ENCODE data around the gene ZFP57. TPM values are rescaled to one million over a fixed set of nuclear protein-coding genes. Genes with fewer than 3 reads are reported as not detected.

The ZFP57 gene
- total and polyA plus RNA-seq, 10 of the 15 experiments (the other 5 are each of a cell fraction or from before 2014, with no cell fraction given), result not detected

DNA sequence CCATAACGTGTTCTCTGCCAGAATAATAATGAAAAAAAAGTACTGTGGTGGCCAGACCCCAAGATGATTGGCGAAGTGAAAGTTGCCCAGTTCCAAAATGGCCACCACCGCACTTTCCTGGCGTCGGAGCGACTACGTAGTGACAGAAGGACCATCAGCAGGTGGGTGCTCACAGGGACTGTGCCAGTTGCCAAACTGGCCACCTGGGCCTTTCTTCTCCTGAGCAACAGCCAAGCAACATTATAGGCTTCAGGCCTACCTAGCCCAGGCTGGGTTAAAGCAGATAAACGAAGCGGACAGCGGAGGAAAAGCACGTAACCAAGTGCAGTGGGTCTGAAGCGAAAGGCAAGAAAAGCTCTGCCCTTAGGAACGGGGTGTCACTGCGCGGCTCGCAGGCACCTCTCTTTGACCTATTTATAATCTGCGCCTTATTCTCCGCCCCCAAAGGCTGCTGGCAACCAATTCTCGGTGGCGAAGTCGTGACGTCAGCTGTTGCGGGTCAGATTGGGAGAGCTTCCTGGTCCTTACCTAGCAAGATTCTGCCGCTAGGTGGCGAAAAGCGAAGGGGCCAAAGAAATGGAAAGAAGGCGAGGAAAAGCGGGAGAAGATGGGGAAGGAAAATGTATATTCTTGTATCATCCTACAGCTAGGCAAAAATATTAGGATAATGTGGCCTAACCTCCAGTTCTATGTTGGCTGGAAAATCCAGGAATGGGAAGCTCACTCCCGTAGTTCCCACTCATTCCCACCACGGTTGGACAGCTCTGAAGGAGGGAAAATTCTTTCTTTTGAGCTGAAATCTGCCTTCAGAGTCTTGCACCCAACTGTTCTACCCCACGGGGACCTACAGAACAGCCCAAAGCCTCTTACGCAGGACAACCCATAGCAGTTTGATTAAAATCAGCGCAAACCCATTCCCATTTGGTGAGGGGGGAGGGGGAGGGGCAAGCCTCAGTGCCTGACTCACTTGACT is 31.0 kb downstream of the ZFP57 start (continued):
- TF ChIP-seq, protein P1, sequence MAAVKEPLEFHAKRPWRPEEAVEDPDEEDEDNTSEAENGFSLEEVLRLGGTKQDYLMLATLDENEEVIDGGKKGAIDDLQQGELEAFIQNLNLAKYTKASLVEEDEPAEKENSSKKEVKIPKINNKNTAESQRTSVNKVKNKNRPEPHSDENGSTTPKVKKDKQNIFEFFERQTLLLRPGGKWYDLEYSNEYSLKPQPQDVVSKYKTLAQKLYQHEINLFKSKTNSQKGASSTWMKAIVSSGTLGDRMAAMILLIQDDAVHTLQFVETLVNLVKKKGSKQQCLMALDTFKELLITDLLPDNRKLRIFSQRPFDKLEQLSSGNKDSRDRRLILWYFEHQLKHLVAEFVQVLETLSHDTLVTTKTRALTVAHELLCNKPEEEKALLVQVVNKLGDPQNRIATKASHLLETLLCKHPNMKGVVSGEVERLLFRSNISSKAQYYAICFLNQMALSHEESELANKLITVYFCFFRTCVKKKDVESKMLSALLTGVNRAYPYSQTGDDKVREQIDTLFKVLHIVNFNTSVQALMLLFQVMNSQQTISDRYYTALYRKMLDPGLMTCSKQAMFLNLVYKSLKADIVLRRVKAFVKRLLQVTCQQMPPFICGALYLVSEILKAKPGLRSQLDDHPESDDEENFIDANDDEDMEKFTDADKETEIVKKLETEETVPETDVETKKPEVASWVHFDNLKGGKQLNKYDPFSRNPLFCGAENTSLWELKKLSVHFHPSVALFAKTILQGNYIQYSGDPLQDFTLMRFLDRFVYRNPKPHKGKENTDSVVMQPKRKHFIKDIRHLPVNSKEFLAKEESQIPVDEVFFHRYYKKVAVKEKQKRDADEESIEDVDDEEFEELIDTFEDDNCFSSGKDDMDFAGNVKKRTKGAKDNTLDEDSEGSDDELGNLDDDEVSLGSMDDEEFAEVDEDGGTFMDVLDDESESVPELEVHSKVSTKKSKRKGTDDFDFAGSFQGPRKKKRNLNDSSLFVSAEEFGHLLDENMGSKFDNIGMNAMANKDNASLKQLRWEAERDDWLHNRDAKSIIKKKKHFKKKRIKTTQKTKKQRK (IDR thresholded peaks at IDR 0.05; ENCODE audit: low read depth, low read length), result no peak
- TF ChIP-seq ZNF207 (IDR thresholded peaks at IDR 0.05; ENCODE audit: borderline replicate concordance) (peak; percentile 76; the same call in 1 of the 2 replicates), NR2F1 (conservative IDR thresholded peaks at IDR 0.05) (0 out of 2 replicates have a peak, but pooled peaks have one; percentile 34), ZSCAN29 (IDR thresholded peaks at IDR 0.05) (no peak), IKZF1 (conservative IDR thresholded peaks at IDR 0.05) (peak; percentile 97), CHD2 (IDR thresholded peaks at IDR 0.05; ENCODE audit: borderline replicate concordance, low read depth, low read length) (peak; percentile 67; the same call in 1 of the 2 replicates), EP300 (IDR thresholded peaks at IDR 0.05; ENCODE audit: borderline replicate concordance in 1 of 2, control insufficient read depth in 1 of 2, low read depth in 2 of 2, low read length in 2 of 2) (peak in 1 of 2 experiments; percentile 17; a peak in 1 of 4 replicates), RFX5 (IDR thresholded peaks at IDR 0.05; ENCODE audit: low read depth, low read length) (peak; percentile 100), BRCA1 (IDR thresholded peaks at IDR 0.05; ENCODE audit: low read depth, low read length) (no peak), SP1 (IDR thresholded peaks at IDR 0.05; ENCODE audit: low read depth, low read length) (peak; percentile 42), NBN (IDR thresholded peaks at IDR 0.05) (peak; percentile 99), ZNF274 (IDR thresholded peaks at IDR 0.05; ENCODE audit: insufficient read depth, insufficient read length) (no peak), ELK1 (IDR thresholded peaks at IDR 0.05; ENCODE audit: low read depth, low read length) (0 out of 2 replicates have a peak, but pooled peaks have one; percentile 22), HCFC1 (IDR thresholded peaks at IDR 0.05; ENCODE audit: low read length) (peak; percentile 58), YY1 (IDR thresholded peaks at IDR 0.05; ENCODE audit: low read depth, low read length) (peak; percentile 98), TAF1 (IDR thresholded peaks at IDR 0.05; ENCODE audit: borderline replicate concordance, low read depth, low read length) (peak; percentile 57; the same call in 1 of the 2 replicates), NFYB (IDR thresholded peaks at IDR 0.05; ENCODE audit: insufficient read depth, low read depth, low read length) (peak; percentile 80), CTCF (IDR thresholded peaks at IDR 0.05 in 2 of 3, conservative IDR thresholded peaks at IDR 0.05 in 1 of 3; ENCODE audit: control insufficient read depth in 2 of 3, extremely low read depth in 1 of 3, insufficient read depth in 1 of 3, low read depth in 3 of 3, low read length in 3 of 3) (peak; percentile 90 to 98 (median 96)), POLR2AphosphoS5 (IDR thresholded peaks at IDR 0.05; ENCODE audit: low read length) (peak; percentile 90), EED (IDR thresholded peaks at IDR 0.05; ENCODE audit: low read depth) (peak; percentile 77), GATAD2B (conservative IDR thresholded peaks at IDR 0.05; ENCODE audit: low read depth) (peak; percentile 43; the same call in 1 of the 2 replicates)
